Caco-2 (cell line): Measurements from ENCODE around the gene THOC6. TPM values are rescaled to one million over a fixed set of nuclear protein-coding genes. Genes with fewer than 3 reads are reported as not detected.

Experiments
- BruUV-seq: library from RNA; stranded (reverse); fragments of 400-500 nt; replicated peaks from 2 replicates; lab custom pipeline; 2021; lab: Mats Ljungman, UMichigan
- CTCF ChIA-PET: fragments of 300-600 bp; sonication (Branson Sonifier 250); formaldehyde crosslinking; loops from one replicate; lab custom pipeline; 2022; ENCODE audit warnings: antibody characterized with exemption; lab: Charles Lee
- POLR2A ChIA-PET: fragments of 300-600 bp; sonication (Branson Sonifier 250); formaldehyde crosslinking; loops from one replicate; lab custom pipeline; 2022; ENCODE audit warnings: antibody characterized with exemption; lab: Charles Lee
- DNase-seq, 2 experiments: peaks; one replicate each; pipeline versions ENCODE4 v3.0.0 to v3.0.0-alpha.2; 2020 to 2022
- H3K27me3 ChIP-seq: replicated peaks from 2 replicates; pipeline ENCODE4 v1.6.0; 2011; ENCODE audit warnings: low read length; ENCODE audit not compliant: control insufficient read depth, insufficient read depth
- H3K36me3 ChIP-seq: 2 replicates; pipeline ENCODE4 v1.5.1; 2011; ENCODE audit warnings: low read length; ENCODE audit not compliant: control insufficient read depth, insufficient read depth
- H3K4me1 ChIP-seq: fragments of 250-450 bp; sonication (Bioruptor Pico); 2 replicates; pipeline ENCODE4 v1.5.1; 2020; ENCODE audit warnings: mild to moderate bottlenecking
- H3K4me3 ChIP-seq: 2 replicates; pipeline ENCODE4 v1.5.1; 2011; ENCODE audit warnings: low read depth, mild to moderate bottlenecking, control low read depth, low read length
- H3K9me3 ChIP-seq: fragments of 250-450 bp; sonication (Bioruptor Pico); 2 replicates; pipeline ENCODE4 v1.5.1; 2020; ENCODE audit warnings: mild to moderate bottlenecking, moderate library complexity
- H3K27ac Mint-ChIP-seq: one replicate; pipeline ENCODE4 v1.8.0; 2022; ENCODE audit warnings: mixed read lengths; ENCODE audit not compliant: unreplicated experiment
- H3K27me3 Mint-ChIP-seq: one replicate; pipeline ENCODE4 v1.8.0; 2022; ENCODE audit warnings: mixed read lengths; ENCODE audit not compliant: insufficient read depth, unreplicated experiment
- H3K36me3 Mint-ChIP-seq: one replicate; pipeline ENCODE4 v1.8.0; 2022; ENCODE audit warnings: mild to moderate bottlenecking, mixed read lengths; ENCODE audit not compliant: insufficient read depth, unreplicated experiment
- H3K4me1 Mint-ChIP-seq: one replicate; pipeline ENCODE4 v1.8.0; 2022; ENCODE audit warnings: low read depth, mixed read lengths; ENCODE audit not compliant: unreplicated experiment
- H3K4me3 Mint-ChIP-seq: one replicate; pipeline ENCODE4 v1.8.0; 2022; ENCODE audit warnings: mild to moderate bottlenecking, moderate library complexity, mixed read lengths; ENCODE audit not compliant: unreplicated experiment
- H3K9me3 Mint-ChIP-seq: one replicate; pipeline ENCODE4 v1.8.0; 2022; ENCODE audit warnings: mixed read lengths; ENCODE audit not compliant: unreplicated experiment
- CTCF ChIP-seq, 2 experiments: fragments of 200-600 bp in 1 of 2; IDR thresholded peaks; 1 replicate in 1 of 2; 2 replicates in 1 of 2; pipeline versions ENCODE4 v1.5.1 to v1.8.0; 2011 to 2022; ENCODE audit warnings: antibody characterized with exemption in 1 of 2, control low read depth in 1 of 2, inconsistent platforms in 1 of 2, low read depth in 1 of 2, low read length in 1 of 2, mild to moderate bottlenecking in 1 of 2, moderate library complexity in 1 of 2; ENCODE audit not compliant: insufficient read depth in 1 of 2, severe bottlenecking in 1 of 2, unreplicated experiment in 1 of 2
- intact Hi-C: fragments of 100-400 bp; cut with micrococcal nuclease; formaldehyde crosslinking; loops from one replicate; pipeline ENCODE4 v1.10.0; 2022; ENCODE audit not compliant: unreplicated experiment
- total RNA-seq: library from RNA; stranded (reverse); gene quantifications from 2 replicates; pipeline ENCODE4 v1.2.3, GENCODE V29; 2022

Gene THOC6
- total RNA-seq, 1 experiment from 2014 or later, result 48.0 TPM

GRCh38 chr16:2977440-2977839 is 46.4 kb upstream of the THOC6 start:
- BruUV-seq, result no TSS peak
- CTCF ChIA-PET, result interaction anchor here (0.7 kb wide), 1 partner anchor 20 kb away, joined by 3 read pairs; no protein-coding TSS in a partner anchor

GRCh38 chr16:2979669-2980226 is 44.1 kb upstream of the THOC6 start:
- TSS peak; percentile 56 for BruUV-seq
- peak in 1 of 2 experiments; percentile 60 for DNase-seq
- Mint-ChIP-seq H3K27ac (peak overlapping the region; percentile 80), H3K9me3 (no peaks in the 10 kb centered on the region), H3K4me3 (peak overlapping the region; percentile 91), H3K36me3 (peaks cover 18% of the 10 kb centered on the region), H3K27me3 (no peaks in the 10 kb centered on the region), H3K4me1 (no peaks in the 10 kb centered on the region)
- Histone ChIP-seq H3K9me3 (no peaks in the 10 kb centered on the region), H3K36me3 (no peaks in the 10 kb centered on the region; the same call in 1 of the 2 replicates), H3K4me3 (peak overlapping the region; percentile 82), H3K27me3 (no peaks in the 10 kb centered on the region), H3K4me1 (peaks cover 16% of the 10 kb centered on the region)
- no peak for TF ChIP-seq CTCF (IDR thresholded peaks at IDR 0.05; ENCODE audit: insufficient read depth in 1 of 2, low read depth in 1 of 2, low read length in 1 of 2, severe bottlenecking in 1 of 2, unreplicated experiment in 1 of 2)
- CTCF ChIA-PET, result interaction anchor here (0.6 to 1.7 kb wide), 2 partner anchors 10 to 171 kb away, joined by 5 to 6 read pairs; partner anchors contain the start of gene PAQR4
- intact Hi-C loops, result no loop called here
- POLR2A ChIA-PET, result interaction anchor here (0.7 to 1.5 kb wide), 3 partner anchors 24 to 63 kb away, joined by 3 to 5 read pairs (median 5); no protein-coding TSS in a partner anchor

More at GRCh38 chr16:2977440-2977839, 46.4 kb upstream of the THOC6 start:
- POLR2A ChIA-PET, result no interaction called here
- peaks cover 11% of the 10 kb centered on the region for H3K4me1 ChIP-seq
- H3K27me3 ChIP-seq, result no peaks in the 10 kb centered on the region
- TF ChIP-seq CTCF (IDR thresholded peaks at IDR 0.05; ENCODE audit: insufficient read depth in 1 of 2, low read depth in 1 of 2, low read length in 1 of 2, severe bottlenecking in 1 of 2, unreplicated experiment in 1 of 2), result no peak
- no peaks in the 10 kb centered on the region for H3K27me3 Mint-ChIP-seq
- H3K9me3 ChIP-seq, result no peaks in the 10 kb centered on the region
- peaks cover 32% of the 10 kb centered on the region for H3K36me3 Mint-ChIP-seq
- H3K27ac Mint-ChIP-seq, result no peak overlapping the region
- no peaks in the 10 kb centered on the region for H3K4me1 Mint-ChIP-seq
- H3K36me3 ChIP-seq, result no peaks in the 10 kb centered on the region; the same call in 1 of the 2 replicates
- intact Hi-C loops, result no loop called here
- no peak overlapping the region for H3K4me3 Mint-ChIP-seq
- no peaks in the 10 kb centered on the region for H3K9me3 Mint-ChIP-seq
- DNase-seq, result no peak
- no peak overlapping the region for H3K4me3 ChIP-seq

- no peaks in the 10 kb centered on the region for H3K4me1 Mint-ChIP-seq
- H3K27ac Mint-ChIP-seq, result peak within 1 kb of the TSS; percentile 80
- no peak for TF ChIP-seq CTCF (IDR thresholded peaks at IDR 0.05; ENCODE audit: insufficient read depth in 1 of 2, low read depth in 1 of 2, low read length in 1 of 2, severe bottlenecking in 1 of 2, unreplicated experiment in 1 of 2)
- intact Hi-C loops, result loop anchor here (1.0 kb wide), 1 partner anchor 44 kb away; the partner anchor contains the start of gene THOC6
- Histone ChIP-seq H3K9me3 (no peaks in the 10 kb centered on the region), H3K27me3 (no peaks in the 10 kb centered on the region), H3K36me3 (no peaks in the 10 kb centered on the region; the same call in 1 of the 2 replicates), H3K4me1 (peaks cover 16% of the 10 kb centered on the region), H3K4me3 (peak within 1 kb of the TSS; percentile 82)
- peaks cover 18% of the 10 kb centered on the region for H3K36me3 Mint-ChIP-seq
- TSS peak; percentile 78 for BruUV-seq
- H3K9me3 Mint-ChIP-seq, result no peaks in the 10 kb centered on the region
- ChIA-PET CTCF (interaction anchor here (0.6 to 1.7 kb wide), 4 partner anchors 11 to 171 kb away, joined by 4 to 6 read pairs (median 6); partner anchors contain the start of gene PAQR4), POLR2A (interaction anchor here (0.7 to 1.7 kb wide), 4 partner anchors 16 to 62 kb away, joined by 3 to 5 read pairs (median 5); partner anchors contain the start of gene KREMEN2)
- H3K4me3 Mint-ChIP-seq, result peak within 1 kb of the TSS; percentile 91
- no peaks in the 10 kb centered on the region for H3K27me3 Mint-ChIP-seq
- DNase-seq, result peak; percentile 87 to 95
Observed at GRCh38 chr16:2980227-2981176, 43.3 kb upstream of the THOC6 start, which contains the start of gene PKMYT1. TSS of gene PKMYT1 (minus strand) at chr16:2980446. CDS start at chr16:2979657, 789 bp downstream.
